Erythroblast (primary cell): ENCODE measurements around the gene AMOTL2.

Source experiments
- GATA1 ChIP-seq: IDR thresholded peaks from 2 replicates; pipeline ENCODE4 v1.6.1; 2011; ENCODE audit warnings: low read depth, mild to moderate bottlenecking, control low read depth, low read length, moderate library complexity
- POLR2A ChIP-seq: IDR thresholded peaks from 2 replicates; pipeline ENCODE4 v1.6.1; 2011; ENCODE audit warnings: mild to moderate bottlenecking, low read length

- TF ChIP-seq POLR2A (no peak), GATA1 (no peak)
These were observed 59.5 kb downstream of the AMOTL2 start for GRCh38 chr3:134314588-134315285.
